ENCODE measurements around the gene CRTC1. TPM values are rescaled to one million over a fixed set of nuclear protein-coding genes. Genes with fewer than 3 reads are reported as not detected.
A peak's percentile ranks its signal among the peaks of the same experiment; 100 is the strongest.

CRTC1 gene
- total and polyA plus RNA-seq, 9 of the 15 experiments (the other 6 are each of a cell fraction or from before 2014, with no cell fraction given), result 0.25 to 3.8 (median 1.2) TPM; not detected in 2

GRCh38 chr19:18654469-18654868 lies 29.0 kb upstream of the CRTC1 start:
- FAIRE-seq (no peak), ATAC-seq (no peak), DNase-seq (ENCODE audit: extremely low read depth in 1 of 4, low spot score in 3 of 4) (no peak)
- no peaks in the 10 kb centered on the region for H3K9me3 ChIP-seq (replicated peaks; ENCODE audit: control insufficient read depth, insufficient read depth, low read depth, low read length)
- H3K4me3 ChIP-seq, result no peak overlapping the region
- H3K4me2 ChIP-seq (ENCODE audit: insufficient read depth, low read length), result no peak overlapping the region
- ChIA-PET POLR2A (interaction anchor here (0.7 kb wide), 1 partner anchor 193 kb away, joined by 3 read pairs; no protein-coding TSS in a partner anchor), CTCF (ENCODE audit: low intra/inter-chr PET ratio) (no interaction called here)
- H3K36me3 ChIP-seq (ENCODE audit: control insufficient read depth, insufficient read depth, low read length), result peaks cover 2% of the 10 kb centered on the region; the same call in 1 of the 3 replicates
- no peak overlapping the region for H3K27ac ChIP-seq (ENCODE audit: extremely low read depth, low read depth, low read length)
- H3K27me3 ChIP-seq (ENCODE audit: control insufficient read depth in 2 of 2, insufficient read depth in 2 of 2, low read length in 2 of 2), result no peaks in the 10 kb centered on the region
- H3K79me2 ChIP-seq (ENCODE audit: control insufficient read depth, insufficient read depth, low read length), result no peaks in the 10 kb centered on the region
- WGBS (ENCODE audit: insufficient coverage, low coverage, missing lambda C conversion rate), result 40% methylated on average over 6 of the region's 7 CpGs
- in situ Hi-C loops (cut with MboI) (no loop called here), intact Hi-C loops (cut with micrococcal nuclease) (no loop called here)
- no TSS peak for BruUV-seq (replicated peaks)
- H3K9ac ChIP-seq (ENCODE audit: insufficient read depth in 1 of 2, low read depth in 2 of 2, low read length in 2 of 2), result no peak overlapping the region
- no peak overlapping the region for H2AFZ ChIP-seq (ENCODE audit: low read depth, low read length)
- peaks cover 2% of the 10 kb centered on the region for H3K9me1 ChIP-seq (ENCODE audit: control insufficient read depth, insufficient read depth, low read length)
- peaks cover 59% of the 10 kb centered on the region for H4K20me1 ChIP-seq (replicated peaks; ENCODE audit: control insufficient read depth, insufficient read depth, low read length)
- peaks cover 4 to 45% of the 10 kb centered on the region in 2 experiments; a peak in 4 of 5 replicates for H3K4me1 ChIP-seq (replicated peaks in 1 of 2; ENCODE audit: control insufficient read depth in 2 of 2, insufficient read depth in 2 of 2, low read length in 2 of 2)
- TF ChIP-seq ZNF445 (CRISPR knock-in tag; IDR thresholded peaks at IDR 0.05; ENCODE audit: low read depth) (no peak), ZNF717 (CRISPR knock-in tag; IDR thresholded peaks at IDR 0.05) (no peak), ZBTB26 (CRISPR knock-in tag; IDR thresholded peaks at IDR 0.05) (0 out of 2 replicates have a peak, but pooled peaks have one; percentile 32), ZKSCAN3 (CRISPR knock-in tag; IDR thresholded peaks at IDR 0.05) (no peak), SMARCE1 (IDR thresholded peaks at IDR 0.05) (no peak), EHMT2 (IDR thresholded peaks at IDR 0.05) (0 out of 2 replicates have a peak, but pooled peaks have one; percentile 33), POLR2B (IDR thresholded peaks at IDR 0.05; ENCODE audit: low read depth, partially characterized antibody) (peak; percentile 18)
- TF ChIP-seq, protein P1, sequence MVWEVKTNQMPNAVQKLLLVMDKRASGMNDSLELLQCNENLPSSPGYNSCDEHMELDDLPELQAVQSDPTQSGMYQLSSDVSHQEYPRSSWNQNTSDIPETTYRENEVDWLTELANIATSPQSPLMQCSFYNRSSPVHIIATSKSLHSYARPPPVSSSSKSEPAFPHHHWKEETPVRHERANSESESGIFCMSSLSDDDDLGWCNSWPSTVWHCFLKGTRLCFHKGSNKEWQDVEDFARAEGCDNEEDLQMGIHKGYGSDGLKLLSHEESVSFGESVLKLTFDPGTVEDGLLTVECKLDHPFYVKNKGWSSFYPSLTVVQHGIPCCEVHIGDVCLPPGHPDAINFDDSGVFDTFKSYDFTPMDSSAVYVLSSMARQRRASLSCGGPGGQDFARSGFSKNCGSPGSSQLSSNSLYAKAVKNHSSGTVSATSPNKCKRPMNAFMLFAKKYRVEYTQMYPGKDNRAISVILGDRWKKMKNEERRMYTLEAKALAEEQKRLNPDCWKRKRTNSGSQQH (CRISPR knock-in tag; IDR thresholded peaks at IDR 0.05), result peak; percentile 45; the same call in 1 of the 2 replicates
- TF ChIP-seq, protein P2, sequence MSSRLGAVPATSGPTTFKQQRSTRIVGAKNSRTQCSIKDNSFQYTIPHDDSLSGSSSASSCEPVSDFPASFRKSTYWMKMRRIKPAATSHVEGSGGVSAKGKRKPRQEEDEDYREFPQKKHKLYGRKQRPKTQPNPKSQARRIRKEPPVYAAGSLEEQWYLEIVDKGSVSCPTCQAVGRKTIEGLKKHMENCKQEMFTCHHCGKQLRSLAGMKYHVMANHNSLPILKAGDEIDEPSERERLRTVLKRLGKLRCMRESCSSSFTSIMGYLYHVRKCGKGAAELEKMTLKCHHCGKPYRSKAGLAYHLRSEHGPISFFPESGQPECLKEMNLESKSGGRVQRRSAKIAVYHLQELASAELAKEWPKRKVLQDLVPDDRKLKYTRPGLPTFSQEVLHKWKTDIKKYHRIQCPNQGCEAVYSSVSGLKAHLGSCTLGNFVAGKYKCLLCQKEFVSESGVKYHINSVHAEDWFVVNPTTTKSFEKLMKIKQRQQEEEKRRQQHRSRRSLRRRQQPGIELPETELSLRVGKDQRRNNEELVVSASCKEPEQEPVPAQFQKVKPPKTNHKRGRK (tag; IDR thresholded peaks at IDR 0.05), result no peak
- TF ChIP-seq, protein P3, sequence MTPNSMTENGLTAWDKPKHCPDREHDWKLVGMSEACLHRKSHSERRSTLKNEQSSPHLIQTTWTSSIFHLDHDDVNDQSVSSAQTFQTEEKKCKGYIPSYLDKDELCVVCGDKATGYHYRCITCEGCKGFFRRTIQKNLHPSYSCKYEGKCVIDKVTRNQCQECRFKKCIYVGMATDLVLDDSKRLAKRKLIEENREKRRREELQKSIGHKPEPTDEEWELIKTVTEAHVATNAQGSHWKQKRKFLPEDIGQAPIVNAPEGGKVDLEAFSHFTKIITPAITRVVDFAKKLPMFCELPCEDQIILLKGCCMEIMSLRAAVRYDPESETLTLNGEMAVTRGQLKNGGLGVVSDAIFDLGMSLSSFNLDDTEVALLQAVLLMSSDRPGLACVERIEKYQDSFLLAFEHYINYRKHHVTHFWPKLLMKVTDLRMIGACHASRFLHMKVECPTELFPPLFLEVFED (CRISPR knock-in tag; conservative IDR thresholded peaks at IDR 0.05), result 0 out of 2 replicates have a peak, but pooled peaks have one; percentile 48

Measured in K562 (cell line).